Left lung (tissue), 10 donors: Measurements from ENCODE around the gene AHCYL1. TPM values are rescaled to one million over a fixed set of nuclear protein-coding genes. Genes with fewer than 3 reads are reported as not detected.

Source experiments
- ATAC-seq: fragments of 200-7000 bp; cut with Tn5 transposase; one replicate; pipeline ENCODE4 v1.9.1; 2020; ENCODE audit warnings: moderate library complexity
- DNase-seq, 4 donors: peaks; one replicate each; pipeline ENCODE4 v3.0.0-alpha.2; 2013 to 2020
- H3K27ac ChIP-seq, 2 donors: fragments of 200-600 bp; sonication (generic) in 1 of 2; one replicate each; pipeline versions ENCODE4 v1.5.0 to v1.8.0; 2020 to 2021
- H3K27me3 ChIP-seq, 2 donors: fragments of 200-600 bp; sonication (generic) in 1 of 2; one replicate each; pipeline versions ENCODE4 v1.5.0 to v1.8.0; 2020 to 2021
- H3K36me3 ChIP-seq, 2 donors: fragments of 200-600 bp; sonication (generic) in 1 of 2; one replicate each; pipeline versions ENCODE4 v1.5.0 to v1.8.0; 2020 to 2021
- H3K4me1 ChIP-seq, 2 donors: fragments of 200-600 bp; one replicate each; pipeline ENCODE4 v1.8.0; 2021
- H3K4me3 ChIP-seq, 2 donors: fragments of 200-600 bp; sonication (generic) in 1 of 2; one replicate each; pipeline versions ENCODE4 v1.5.0 to v1.8.0; 2020 to 2021; ENCODE audit warnings: mild to moderate bottlenecking in 1 of 2
- H3K9me3 ChIP-seq, 2 donors: fragments of 200-600 bp; sonication (generic) in 1 of 2; one replicate each; pipeline versions ENCODE4 v1.5.0 to v1.8.0; 2020 to 2021
- intact Hi-C, 2 donors: fragments of 100-400 bp; cut with DNase I; formaldehyde crosslinking; loops; one replicate each; pipeline versions ENCODE4 v1.11.2 to v1.14.2; 2022
- polyA plus RNA-seq, 6 donors: library from polyadenylated mRNA; unstranded; fragments of 120-200 nt; gene quantifications; one replicate each; pipeline ENCODE4 v1.2.1, GENCODE V29; 2013; ENCODE audit not compliant: insufficient read length in 6 of 6
- total RNA-seq, 2 donors: library from RNA; stranded (reverse); fragmentation: NEBNext Ultra II Directional; extraction: Animal tissue kit (Norgen Biotek cat#: 25700); gene quantifications; one replicate each; pipeline ENCODE4 v1.2.1, GENCODE V29; 2021
- TF ChIP-seq, protein P1 (sequence below), 2 donors: fragments of 200-600 bp; sonication (generic) in 1 of 2; IDR thresholded peaks; one replicate each; pipeline versions ENCODE4 v1.5.0 to v1.8.0; 2021; ENCODE audit warnings: antibody characterized with exemption in 2 of 2
- donor health status: DM: no; HTN: yes; CAD: no.
- donor health status: DM: no; HTN: no; CAD: no.

AHCYL1 gene
- total and polyA plus RNA-seq, 8 donors: 73.3 to 116 (median 83.9) TPM

- Histone ChIP-seq H3K27ac (no peak overlapping the region), H3K36me3 (no peaks in the 10 kb centered on the region), H3K27me3 (no peaks in the 10 kb centered on the region), H3K9me3 (no peaks in the 10 kb centered on the region), H3K4me3 (no peak overlapping the region), H3K4me1 (peaks cover 19 to 71% of the 10 kb centered on the region in 2 donors)
- TF ChIP-seq, protein P1, sequence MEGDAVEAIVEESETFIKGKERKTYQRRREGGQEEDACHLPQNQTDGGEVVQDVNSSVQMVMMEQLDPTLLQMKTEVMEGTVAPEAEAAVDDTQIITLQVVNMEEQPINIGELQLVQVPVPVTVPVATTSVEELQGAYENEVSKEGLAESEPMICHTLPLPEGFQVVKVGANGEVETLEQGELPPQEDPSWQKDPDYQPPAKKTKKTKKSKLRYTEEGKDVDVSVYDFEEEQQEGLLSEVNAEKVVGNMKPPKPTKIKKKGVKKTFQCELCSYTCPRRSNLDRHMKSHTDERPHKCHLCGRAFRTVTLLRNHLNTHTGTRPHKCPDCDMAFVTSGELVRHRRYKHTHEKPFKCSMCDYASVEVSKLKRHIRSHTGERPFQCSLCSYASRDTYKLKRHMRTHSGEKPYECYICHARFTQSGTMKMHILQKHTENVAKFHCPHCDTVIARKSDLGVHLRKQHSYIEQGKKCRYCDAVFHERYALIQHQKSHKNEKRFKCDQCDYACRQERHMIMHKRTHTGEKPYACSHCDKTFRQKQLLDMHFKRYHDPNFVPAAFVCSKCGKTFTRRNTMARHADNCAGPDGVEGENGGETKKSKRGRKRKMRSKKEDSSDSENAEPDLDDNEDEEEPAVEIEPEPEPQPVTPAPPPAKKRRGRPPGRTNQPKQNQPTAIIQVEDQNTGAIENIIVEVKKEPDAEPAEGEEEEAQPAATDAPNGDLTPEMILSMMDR (IDR thresholded peaks at IDR 0.05): no peak
- ATAC-seq: no peak
- intact Hi-C loops: loop anchor here (10.0 kb wide), 2 partner anchors 214 to 444 kb away; partner anchors contain the start of gene GNAI3 (in 1 of the 2)
- no peak for DNase-seq
Measured at GRCh38 chr1:109988349-109988914, 3.9 kb downstream of the AHCYL1 start.

- no peak overlapping the region for H3K4me3 ChIP-seq
- peak overlapping the region in 1 of 2 donors; percentile 34 for H3K27ac ChIP-seq
- peaks cover 19 to 74% of the 10 kb centered on the region in 2 donors for H3K4me1 ChIP-seq
- H3K9me3 ChIP-seq: no peaks in the 10 kb centered on the region
- no peaks in the 10 kb centered on the region for H3K27me3 ChIP-seq
- DNase-seq (no peak), ATAC-seq (peak; percentile 16)
- TF ChIP-seq, protein P1 (IDR thresholded peaks at IDR 0.05): no peak
- H3K36me3 ChIP-seq: no peaks in the 10 kb centered on the region
- intact Hi-C loops: loop anchor here (10.0 kb wide), 2 partner anchors 215 to 445 kb away; partner anchors contain the start of gene GNAI3 (in 1 of the 2)
Measured at GRCh38 chr1:109989506-109990301, 5.1 kb downstream of the AHCYL1 start.

- DNase-seq (no peak), ATAC-seq (no peak)
- intact Hi-C loops: no loop called here
- peaks cover 19 to 79% of the 10 kb centered on the region in 2 donors for H3K4me1 ChIP-seq
- H3K36me3 ChIP-seq: no peaks in the 10 kb centered on the region
- H3K9me3 ChIP-seq: no peaks in the 10 kb centered on the region
- TF ChIP-seq, protein P1 (IDR thresholded peaks at IDR 0.05): no peak
- no peaks in the 10 kb centered on the region for H3K27me3 ChIP-seq
- H3K4me3 ChIP-seq: no peak overlapping the region
- H3K27ac ChIP-seq: no peak overlapping the region
Measured at GRCh38 chr1:109990302-109990653, 5.7 kb downstream of the AHCYL1 start.

GRCh38 chr1:109991400-109991925 is 6.9 kb downstream of the AHCYL1 start:
- H3K36me3 ChIP-seq: peaks cover 0 to 7% of the 10 kb centered on the region in 2 donors

More at GRCh38 chr1:109991400-109991925, 6.9 kb downstream of the AHCYL1 start:
- no peaks in the 10 kb centered on the region for H3K9me3 ChIP-seq
- H3K27ac ChIP-seq: no peak overlapping the region
- intact Hi-C loops: no loop called here
- H3K4me3 ChIP-seq: no peak overlapping the region
- H3K27me3 ChIP-seq: no peaks in the 10 kb centered on the region
- no peak for DNase-seq
- ATAC-seq: no peak
- H3K4me1 ChIP-seq: peaks cover 10 to 78% of the 10 kb centered on the region in 2 donors
- TF ChIP-seq, protein P1 (IDR thresholded peaks at IDR 0.05): no peak
